ENCODE results near the gene SSR1. TPM values are rescaled to one million over a fixed set of nuclear protein-coding genes. Genes with fewer than 3 reads are reported as not detected.

Gene SSR1
- total RNA-seq, 1 donor from 2014 or later: 115 TPM

GRCh38 chr6:7257521-7258230 lies 55.3 kb downstream of the SSR1 start:
- Histone ChIP-seq H3K27me3 (ENCODE audit: control insufficient read depth, insufficient read depth, low read length) (no peaks in the 10 kb centered on the region), H3K4me3 (ENCODE audit: low read depth, low read length) (no peak overlapping the region), H3K36me3 (ENCODE audit: control insufficient read depth, insufficient read depth, low read length) (no peaks in the 10 kb centered on the region)
- DNase-seq (ENCODE audit: low read depth): no peak
- no peak for TF ChIP-seq CTCF (IDR thresholded peaks at IDR 0.05; ENCODE audit: insufficient read depth, low read length, poor library complexity, severe bottlenecking)

- Histone ChIP-seq H3K27me3 (ENCODE audit: control insufficient read depth, insufficient read depth, low read length) (no peaks in the 10 kb centered on the region), H3K4me3 (ENCODE audit: low read depth, low read length) (no peak overlapping the region), H3K36me3 (ENCODE audit: control insufficient read depth, insufficient read depth, low read length) (no peaks in the 10 kb centered on the region)
- TF ChIP-seq CTCF (IDR thresholded peaks at IDR 0.05; ENCODE audit: insufficient read depth, low read length, poor library complexity, severe bottlenecking): no peak
- DNase-seq (ENCODE audit: low read depth): no peak
Measured at GRCh38 chr6:7256785-7257184, 56.2 kb downstream of the SSR1 start.

- H3K27me3 ChIP-seq (ENCODE audit: control insufficient read depth, insufficient read depth, low read length): no peaks in the 10 kb centered on the region
- no peaks in the 10 kb centered on the region for H3K36me3 ChIP-seq (ENCODE audit: control insufficient read depth, insufficient read depth, low read length)
- no peak for TF ChIP-seq CTCF (IDR thresholded peaks at IDR 0.05; ENCODE audit: insufficient read depth, low read length, poor library complexity, severe bottlenecking)
- H3K4me3 ChIP-seq (ENCODE audit: low read depth, low read length): no peak overlapping the region
- DNase-seq (ENCODE audit: low read depth): no peak
Measured at GRCh38 chr6:7255918-7256317, 57.1 kb downstream of the SSR1 start.

DNA sequence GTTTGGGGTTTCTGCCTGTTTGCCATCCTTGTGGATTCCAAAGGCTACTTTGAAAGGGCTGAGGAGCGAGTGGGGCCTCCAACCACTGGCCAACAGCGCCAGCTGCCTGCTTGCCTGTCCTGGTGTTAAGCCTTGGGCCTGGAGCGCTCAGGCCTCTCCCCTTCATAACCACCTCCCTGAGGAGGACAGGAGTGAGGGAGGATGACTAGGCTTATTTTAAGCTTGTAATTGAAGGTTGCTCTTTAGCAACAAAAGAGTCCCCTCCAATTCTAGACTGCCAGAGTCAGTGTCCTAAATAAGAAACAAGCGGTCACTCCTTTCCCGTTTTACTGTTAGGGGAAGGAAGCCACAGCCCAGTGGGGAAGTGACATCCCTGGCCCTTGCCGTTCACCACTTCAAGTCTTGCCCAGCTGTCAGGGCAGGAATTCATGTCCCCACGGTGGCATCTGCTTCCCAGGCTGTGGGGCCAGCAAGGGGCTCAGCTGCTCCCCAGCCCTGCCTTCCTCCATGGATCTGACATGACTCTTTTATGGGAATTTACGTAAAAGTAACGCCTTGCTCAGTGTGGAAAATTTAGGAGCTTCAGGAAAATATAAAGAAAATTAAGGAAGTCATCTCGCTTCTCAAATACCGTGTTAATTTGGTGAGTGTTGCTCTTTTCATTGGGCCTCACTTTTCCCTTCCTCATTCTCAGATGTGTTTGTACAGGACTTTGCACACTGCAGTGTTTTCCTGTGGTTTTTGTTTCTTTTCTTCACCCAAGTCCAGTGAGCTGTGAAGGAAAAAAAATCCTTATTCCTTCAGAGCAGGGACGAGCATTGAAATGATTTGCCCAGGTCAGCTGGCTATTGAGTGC lies 57.8 kb downstream of the SSR1 start:
- no peak for TF ChIP-seq CTCF (IDR thresholded peaks at IDR 0.05; ENCODE audit: insufficient read depth, low read length, poor library complexity, severe bottlenecking)
- Histone ChIP-seq H3K27me3 (ENCODE audit: control insufficient read depth, insufficient read depth, low read length) (no peaks in the 10 kb centered on the region), H3K36me3 (ENCODE audit: control insufficient read depth, insufficient read depth, low read length) (no peaks in the 10 kb centered on the region), H3K4me3 (ENCODE audit: low read depth, low read length) (no peak overlapping the region)
- no peak for DNase-seq (ENCODE audit: low read depth)

- no peak for TF ChIP-seq CTCF (IDR thresholded peaks at IDR 0.05; ENCODE audit: insufficient read depth, low read length, poor library complexity, severe bottlenecking)
- peaks cover 3% of the 10 kb centered on the region for H3K36me3 ChIP-seq (ENCODE audit: control insufficient read depth, insufficient read depth, low read length)
Measured at GRCh38 chr6:7252390-7252789, 60.6 kb downstream of the SSR1 start.

More at GRCh38 chr6:7252390-7252789, 60.6 kb downstream of the SSR1 start:
- H3K4me3 ChIP-seq (ENCODE audit: low read depth, low read length): no peak overlapping the region
- no peak for DNase-seq (ENCODE audit: low read depth)
- H3K27me3 ChIP-seq (ENCODE audit: control insufficient read depth, insufficient read depth, low read length): no peaks in the 10 kb centered on the region

Data from kidney epithelial cell (primary cell).